T follicular helper cell (primary cell): ENCODE data around the gene MPIG6B.

Experiments used
- DNase-seq: peaks from one replicate; pipeline ENCODE4 v3.0.0-alpha.2; 2020; ENCODE audit warnings: low read depth

The MPIG6B gene

GRCh38 chr6:31721351-31722020 lies 1.7 kb upstream of the MPIG6B start, which contains the start of gene LY6G6C:
LY6G6C (minus strand) TSS chr6:31721746; CDS start chr6:31721679, 67 bp downstream.
- no peak for DNase-seq

- no peak for DNase-seq
Measured at GRCh38 chr6:31722173-31722572, 1.0 kb upstream of the MPIG6B start.

GRCh38 chr6:31723980-31724691 lies 963 bp downstream of the MPIG6B start:
- DNase-seq = no peak

DNA sequence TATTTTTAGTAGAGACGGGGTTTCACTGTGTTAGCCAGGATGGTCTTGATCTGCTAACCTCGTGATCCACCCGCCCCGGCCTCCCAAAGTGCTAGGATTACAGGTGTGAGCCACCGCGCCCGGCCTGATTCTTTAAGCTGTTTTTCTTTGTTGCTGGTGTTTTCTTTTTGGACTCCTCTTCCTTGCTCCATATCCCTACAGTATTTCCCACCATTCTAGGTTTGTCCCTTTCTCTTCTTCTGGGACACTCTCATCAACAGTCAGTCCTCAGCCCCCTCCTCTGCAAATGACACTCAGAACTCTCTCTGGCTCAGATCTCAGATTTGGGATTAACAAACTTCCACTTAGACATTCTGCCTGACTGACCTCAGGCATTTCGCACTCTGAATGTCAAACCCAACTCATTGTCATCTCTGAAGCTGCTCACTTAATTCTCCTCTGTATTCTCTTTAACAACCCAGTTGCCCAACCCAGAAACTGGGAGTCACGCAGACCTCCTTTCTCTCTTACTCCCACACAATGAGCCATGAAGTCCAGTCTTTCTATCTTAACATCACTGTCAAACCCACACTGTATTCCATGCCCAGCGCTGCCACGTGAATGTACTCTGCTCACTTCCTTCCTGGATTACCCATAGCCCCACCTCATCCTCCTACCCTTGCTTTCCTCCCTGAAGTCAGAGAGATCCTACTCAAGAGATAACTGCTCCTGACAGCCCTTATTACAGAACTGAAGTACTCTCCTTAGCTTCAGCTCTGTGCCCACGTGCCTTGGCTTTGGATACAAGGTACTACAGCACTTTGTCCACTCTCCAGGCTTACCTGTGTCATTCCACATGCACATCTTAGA lies 2.6 kb downstream of the MPIG6B start:
- DNase-seq = no peak

- no peak for DNase-seq
Measured at GRCh38 chr6:31727034-31727716, 4.0 kb downstream of the MPIG6B start.

DNA sequence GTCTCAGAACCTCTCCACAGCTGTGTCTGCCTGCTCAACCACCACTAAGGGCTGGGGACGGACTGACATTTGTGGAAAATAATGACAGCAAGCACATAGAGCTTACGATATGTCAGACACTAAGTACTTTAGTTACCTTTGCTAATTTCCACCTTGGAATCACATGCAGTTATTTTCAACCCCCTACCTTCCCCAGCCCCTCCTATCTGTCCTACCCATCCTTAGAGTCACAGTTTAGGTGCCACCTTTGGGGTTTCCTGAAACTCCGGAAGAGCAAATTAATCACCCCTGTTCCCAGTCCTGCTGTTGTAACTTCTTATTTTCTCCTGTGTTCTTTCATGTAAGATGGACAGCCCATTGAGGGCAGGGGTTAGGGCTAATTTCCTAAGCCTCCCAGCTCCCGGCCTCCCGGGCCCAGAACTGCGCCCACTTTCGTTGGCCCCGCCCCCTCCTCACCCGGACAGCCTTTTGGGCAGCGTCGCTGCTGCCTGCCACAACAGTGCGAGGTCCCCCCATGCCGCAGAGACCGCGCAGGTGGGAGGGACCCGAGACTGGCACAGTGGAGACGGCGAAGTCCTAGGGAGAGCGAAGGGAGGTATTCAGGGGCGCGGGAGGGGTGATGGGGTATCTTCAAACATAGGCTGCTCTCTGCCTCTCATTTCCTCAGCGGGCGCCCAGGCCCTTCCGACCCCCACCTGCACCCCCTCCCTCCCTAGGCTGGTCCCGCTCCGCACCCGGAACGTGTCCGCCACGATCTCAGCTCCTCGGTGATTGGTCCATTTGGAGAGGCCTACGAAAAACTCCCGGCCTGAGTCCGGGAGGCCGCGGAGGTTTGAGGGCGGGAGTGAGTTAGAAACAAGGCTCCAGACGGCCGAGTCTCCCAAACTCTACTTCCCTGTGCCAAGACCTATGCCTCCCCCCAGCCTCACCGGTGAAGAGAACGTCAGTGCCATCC lies 4.8 kb downstream of the MPIG6B start:
- DNase-seq = no peak

DNA sequence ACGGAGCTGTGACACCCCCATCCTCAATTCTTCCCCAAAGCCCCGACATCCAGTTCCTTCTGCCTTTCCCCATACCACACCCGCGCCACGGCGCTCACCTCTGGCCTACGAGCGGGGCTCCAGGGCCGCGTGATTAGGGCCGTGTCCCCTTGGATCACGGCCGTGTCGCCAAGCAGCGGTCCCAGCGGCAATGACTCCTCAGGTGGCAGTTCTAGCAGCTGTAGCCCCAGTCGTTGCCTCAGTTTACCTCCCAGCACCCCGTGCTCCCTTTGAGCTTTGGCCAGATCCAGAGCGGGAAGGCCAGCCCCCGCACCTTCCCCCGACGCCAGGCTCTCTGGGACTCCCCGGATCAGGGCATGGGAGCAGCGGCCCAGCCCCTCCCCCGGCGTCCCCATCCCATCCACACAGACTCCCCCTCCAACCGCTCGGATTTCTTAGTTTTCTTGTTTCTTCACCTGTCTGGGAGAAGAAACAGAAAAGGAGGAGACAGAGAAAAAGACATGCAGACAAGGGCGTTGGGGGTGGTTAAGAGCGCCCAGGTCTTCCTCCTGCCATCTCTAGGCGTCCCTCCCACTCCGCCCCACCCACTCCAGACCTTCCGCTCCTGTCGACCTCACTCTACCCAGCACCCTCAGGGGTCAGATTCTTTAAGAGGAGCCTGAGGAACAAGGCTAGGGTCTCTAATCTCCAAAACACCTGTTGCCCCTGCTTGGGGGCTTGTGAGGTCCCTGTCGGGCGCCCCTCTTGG lies 5.8 kb downstream of the MPIG6B start, which contains the start of gene DDAH2:
Gene DDAH2 (minus strand): TSS at position 533 of the 748 bp plus-strand sequence. CDS start 138 bp downstream, at position 395.
- no peak for DNase-seq

- peak; percentile 72 for DNase-seq
Measured at GRCh38 chr6:31729515-31729978, 6.4 kb downstream of the MPIG6B start.

- peak; percentile 45 for DNase-seq
Measured at GRCh38 chr6:31729979-31730630, 6.9 kb downstream of the MPIG6B start.

DNA sequence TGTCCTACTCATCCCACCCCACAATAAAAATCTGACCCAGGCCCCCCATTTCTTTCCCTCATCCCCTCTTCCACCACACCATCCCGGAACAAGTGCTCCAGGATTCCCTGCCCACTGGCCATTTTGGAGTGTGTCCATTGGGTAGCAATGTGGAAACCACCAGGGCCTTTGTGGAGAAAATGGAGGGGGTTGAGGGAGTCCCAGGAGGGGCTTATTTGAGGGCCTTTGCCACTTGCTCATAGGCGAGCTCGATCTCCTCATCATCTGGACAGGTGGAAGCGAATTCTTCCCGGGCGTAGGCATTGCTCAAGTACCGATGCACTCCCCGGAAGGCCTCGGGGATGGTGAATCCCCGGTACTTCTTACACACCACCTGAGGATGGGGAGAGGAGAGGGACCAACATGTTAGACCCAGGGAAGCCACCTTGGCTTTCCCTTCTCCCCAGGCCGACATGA lies 7.5 kb downstream of the MPIG6B start:
- no peak for DNase-seq

- DNase-seq = no peak
Measured at GRCh38 chr6:31732029-31732428, 8.9 kb downstream of the MPIG6B start.

GRCh38 chr6:31733734-31734133 lies 10.6 kb downstream of the MPIG6B start:
- DNase-seq = no peak

DNA sequence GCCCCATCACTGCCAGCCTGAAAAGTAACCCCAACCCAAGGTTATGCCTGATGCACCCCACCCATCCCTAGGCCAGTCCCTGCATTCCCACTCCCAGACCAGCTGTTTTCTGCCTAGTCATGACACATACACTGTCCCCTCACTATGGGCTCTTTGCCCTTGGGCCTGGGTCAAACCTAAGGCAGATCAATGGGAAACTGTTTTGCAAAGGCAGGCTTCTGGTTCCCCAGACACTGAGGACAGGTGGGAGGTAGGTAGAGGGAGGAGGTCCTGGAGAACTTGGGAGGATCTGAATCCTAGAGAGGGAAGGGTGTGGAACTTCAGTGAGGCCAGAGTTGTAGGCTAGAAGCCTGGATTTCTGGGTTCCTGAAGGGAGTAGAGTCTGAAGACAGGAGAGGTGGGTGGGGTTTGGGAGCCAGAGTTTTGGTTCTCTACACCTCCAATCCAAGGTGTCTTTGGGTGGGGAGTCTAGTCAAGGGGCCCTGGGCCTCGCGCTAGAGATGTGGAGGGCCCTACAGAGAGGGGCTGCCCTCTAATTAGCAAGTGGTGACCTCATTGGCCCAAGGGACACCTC lies 11.2 kb downstream of the MPIG6B start:
- DNase-seq = no peak

DNA sequence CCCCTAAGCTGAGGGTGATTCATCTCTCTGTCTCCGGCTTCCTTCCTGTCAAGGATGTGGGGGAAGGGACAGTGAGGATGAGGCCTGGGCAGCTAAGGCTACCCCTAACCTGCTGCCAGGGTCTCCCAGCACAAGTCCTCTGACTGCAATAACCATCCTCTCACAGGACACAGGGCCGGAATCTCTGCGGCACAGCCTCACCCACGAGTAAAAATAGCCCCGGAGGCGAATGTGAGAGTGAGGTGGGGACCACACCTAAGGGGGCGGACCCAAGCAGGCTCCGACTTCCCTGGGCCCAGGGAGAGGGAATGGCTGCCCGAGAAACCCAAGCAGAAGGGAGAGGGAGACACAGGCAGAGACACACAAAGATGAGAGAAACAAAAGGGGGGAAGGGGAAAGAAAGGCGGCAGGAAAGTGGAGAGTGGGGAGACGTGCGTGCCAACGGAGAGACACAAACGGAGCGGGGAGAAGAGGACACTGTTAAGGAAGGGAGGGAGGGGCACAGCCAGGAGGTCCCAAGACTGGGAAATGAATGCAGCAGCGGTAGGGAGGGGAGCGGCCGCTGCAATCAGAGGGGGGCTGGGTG lies 11.7 kb downstream of the MPIG6B start:
- peak; percentile 39 for DNase-seq

DNA sequence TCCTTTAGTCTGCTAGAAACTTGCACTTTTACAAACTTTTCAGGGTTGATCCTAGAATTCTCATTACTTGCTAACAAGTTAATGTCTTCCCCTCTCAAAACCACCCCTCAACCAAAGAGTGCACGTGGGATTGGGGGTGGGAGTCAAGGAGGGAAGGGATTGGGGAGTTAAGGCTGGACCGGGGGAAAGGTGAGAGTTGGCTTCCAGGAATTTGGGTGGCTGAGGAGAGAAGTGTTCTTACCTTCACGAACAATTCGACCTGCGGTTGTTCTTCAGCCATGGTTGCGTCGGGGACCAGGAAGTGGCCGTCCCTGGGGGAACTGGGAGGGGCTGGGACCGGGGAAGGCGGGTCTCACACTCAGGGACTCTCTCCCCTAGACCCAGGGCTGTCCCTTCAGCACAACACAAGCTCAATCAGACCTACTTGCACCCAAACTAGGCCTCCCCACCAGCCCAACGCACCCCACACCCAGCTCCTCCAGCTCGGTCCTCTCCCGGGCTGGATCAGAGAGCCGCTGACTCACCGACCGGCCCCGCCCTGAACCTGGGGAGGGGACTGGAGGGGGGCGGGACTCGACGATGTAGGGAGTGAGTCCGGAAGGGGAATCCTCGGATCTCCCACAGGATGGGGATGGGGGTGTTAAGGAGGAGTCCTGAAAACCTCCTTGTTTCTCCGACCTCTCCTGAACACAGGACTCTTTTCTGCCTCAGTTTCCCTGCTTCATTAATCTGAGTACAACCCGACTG lies 13.0 kb downstream of the MPIG6B start, which contains the start of gene CLIC1:
Gene CLIC1 (minus strand): TSS at position 510 of the 747 bp plus-strand sequence. CDS start 230 bp downstream, at position 280.
- DNase-seq = peak; percentile 71

DNA sequence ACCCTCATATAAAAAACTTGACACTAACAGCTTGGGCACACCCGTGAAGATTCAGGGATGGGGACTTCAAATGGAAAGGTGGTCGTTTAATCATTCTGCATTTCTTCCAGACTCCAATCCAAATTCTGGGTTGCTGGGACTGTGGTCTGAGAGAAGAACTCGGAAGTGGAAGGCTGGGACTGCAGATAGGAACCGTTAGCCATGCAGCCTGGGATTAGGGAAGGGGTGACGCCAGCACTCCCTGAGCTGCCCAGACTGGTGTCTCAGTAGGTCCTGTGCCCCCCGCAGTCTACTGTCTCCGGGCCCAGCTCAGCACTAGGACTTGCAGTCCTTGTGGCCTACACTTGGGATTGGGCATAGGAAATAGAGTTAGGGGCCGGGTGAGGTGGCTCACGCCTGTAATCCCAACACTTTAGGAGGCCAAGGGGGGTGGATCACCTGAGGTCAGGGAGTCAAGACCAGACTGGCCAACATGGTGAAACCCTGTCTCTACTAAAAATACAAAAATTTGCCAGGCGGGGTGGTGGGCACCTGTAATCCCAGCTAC lies 13.7 kb downstream of the MPIG6B start:
- DNase-seq = no peak

DNA sequence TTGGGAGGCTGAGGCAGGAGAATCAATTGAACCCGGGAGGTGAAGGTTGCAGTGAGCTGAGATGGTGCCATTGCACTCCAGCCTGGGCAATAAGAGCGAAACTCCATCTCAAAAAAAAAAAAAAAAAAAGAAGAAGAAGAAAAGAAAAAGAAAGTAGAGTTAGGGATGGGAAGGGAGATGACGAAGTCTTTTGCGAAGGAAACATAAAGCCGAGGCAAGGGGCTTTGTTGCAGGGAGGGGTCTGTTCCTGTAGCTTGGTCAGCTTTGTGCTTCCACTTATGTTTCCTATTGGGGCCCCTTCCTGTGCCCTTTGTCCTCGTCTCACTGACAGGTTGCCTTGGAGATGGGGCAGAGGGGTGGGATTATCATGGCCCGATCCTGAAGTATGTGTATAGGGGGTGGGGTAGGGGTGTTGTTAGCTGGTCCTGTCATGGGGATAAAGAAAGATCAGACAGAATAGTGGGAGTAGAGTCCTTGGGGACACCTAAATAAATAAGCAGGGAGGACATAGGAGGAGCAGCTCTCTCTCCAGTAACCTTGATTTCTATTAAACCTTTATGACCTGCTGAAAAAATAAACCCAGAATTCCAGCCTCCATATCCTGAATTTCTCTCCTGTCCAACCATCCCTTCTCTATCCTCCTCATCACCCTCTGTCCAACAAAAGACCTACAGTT lies 14.3 kb downstream of the MPIG6B start:
- no peak for DNase-seq
